ENCODE measurements around the gene KIF26A. TPM values are rescaled to one million over a fixed set of nuclear protein-coding genes. Genes with fewer than 3 reads are reported as not detected.

KIF26A gene
- total RNA-seq, 1 donor from 2014 or later, result 5.9 TPM

- H3K27ac Mint-ChIP-seq (ENCODE audit: unreplicated experiment), result no peak overlapping the region
- peaks cover 3% of the 10 kb centered on the region for H3K4me1 Mint-ChIP-seq (ENCODE audit: low read depth, unreplicated experiment)
- no peak overlapping the region for H3K4me3 Mint-ChIP-seq (ENCODE audit: unreplicated experiment)
Measured at GRCh38 chr14:104194716-104195115, 56.3 kb downstream of the KIF26A start.

DNA sequence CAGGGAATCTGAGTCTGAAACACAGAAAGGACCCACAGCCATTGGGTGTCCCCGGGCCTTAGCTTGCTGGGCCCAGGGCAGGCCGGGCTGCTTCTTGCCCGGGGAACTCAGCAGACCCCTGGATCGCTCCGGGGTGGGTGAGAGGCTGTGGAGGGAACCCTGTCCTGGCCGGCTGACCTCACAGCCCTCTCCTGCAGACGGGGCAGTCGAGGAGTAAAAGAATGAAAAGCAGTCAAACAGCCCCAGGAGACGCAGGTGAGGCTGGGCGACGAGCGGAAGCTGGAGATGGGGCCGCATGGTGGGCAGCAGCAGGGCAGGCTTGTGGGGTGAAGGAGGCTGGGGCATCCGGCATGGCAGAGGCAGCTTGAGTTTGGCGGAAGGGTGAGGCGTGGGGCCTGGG, 57.0 kb downstream of the KIF26A start:
- Mint-ChIP-seq H3K4me3 (ENCODE audit: unreplicated experiment) (no peak overlapping the region), H3K27ac (ENCODE audit: unreplicated experiment) (no peak overlapping the region), H3K36me3 (ENCODE audit: unreplicated experiment) (no peaks in the 10 kb centered on the region), H3K9me3 (ENCODE audit: unreplicated experiment) (no peaks in the 10 kb centered on the region), H3K27me3 (ENCODE audit: unreplicated experiment) (peaks cover 11% of the 10 kb centered on the region), H3K4me1 (ENCODE audit: low read depth, unreplicated experiment) (peaks cover 5% of the 10 kb centered on the region)
- no peak for DNase-seq
- TF ChIP-seq, protein P1, sequence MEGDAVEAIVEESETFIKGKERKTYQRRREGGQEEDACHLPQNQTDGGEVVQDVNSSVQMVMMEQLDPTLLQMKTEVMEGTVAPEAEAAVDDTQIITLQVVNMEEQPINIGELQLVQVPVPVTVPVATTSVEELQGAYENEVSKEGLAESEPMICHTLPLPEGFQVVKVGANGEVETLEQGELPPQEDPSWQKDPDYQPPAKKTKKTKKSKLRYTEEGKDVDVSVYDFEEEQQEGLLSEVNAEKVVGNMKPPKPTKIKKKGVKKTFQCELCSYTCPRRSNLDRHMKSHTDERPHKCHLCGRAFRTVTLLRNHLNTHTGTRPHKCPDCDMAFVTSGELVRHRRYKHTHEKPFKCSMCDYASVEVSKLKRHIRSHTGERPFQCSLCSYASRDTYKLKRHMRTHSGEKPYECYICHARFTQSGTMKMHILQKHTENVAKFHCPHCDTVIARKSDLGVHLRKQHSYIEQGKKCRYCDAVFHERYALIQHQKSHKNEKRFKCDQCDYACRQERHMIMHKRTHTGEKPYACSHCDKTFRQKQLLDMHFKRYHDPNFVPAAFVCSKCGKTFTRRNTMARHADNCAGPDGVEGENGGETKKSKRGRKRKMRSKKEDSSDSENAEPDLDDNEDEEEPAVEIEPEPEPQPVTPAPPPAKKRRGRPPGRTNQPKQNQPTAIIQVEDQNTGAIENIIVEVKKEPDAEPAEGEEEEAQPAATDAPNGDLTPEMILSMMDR (IDR thresholded peaks at IDR 0.05; ENCODE audit: partially characterized antibody, unreplicated experiment), result no peak

More at GRCh38 chr14:104194716-104195115, 56.3 kb downstream of the KIF26A start:
- TF ChIP-seq, protein P1 (IDR thresholded peaks at IDR 0.05; ENCODE audit: partially characterized antibody, unreplicated experiment), result no peak
- H3K27me3 Mint-ChIP-seq (ENCODE audit: unreplicated experiment), result peaks cover 11% of the 10 kb centered on the region
- H3K9me3 Mint-ChIP-seq (ENCODE audit: unreplicated experiment), result no peaks in the 10 kb centered on the region
- no peaks in the 10 kb centered on the region for H3K36me3 Mint-ChIP-seq (ENCODE audit: unreplicated experiment)
- no peak for DNase-seq

GRCh38 chr14:104195878-104196277, 57.5 kb downstream of the KIF26A start:
- Mint-ChIP-seq H3K27me3 (ENCODE audit: unreplicated experiment) (peaks cover 11% of the 10 kb centered on the region), H3K27ac (ENCODE audit: unreplicated experiment) (no peak overlapping the region), H3K9me3 (ENCODE audit: unreplicated experiment) (no peaks in the 10 kb centered on the region), H3K36me3 (ENCODE audit: unreplicated experiment) (no peaks in the 10 kb centered on the region), H3K4me3 (ENCODE audit: unreplicated experiment) (no peak overlapping the region), H3K4me1 (ENCODE audit: low read depth, unreplicated experiment) (peaks cover 5% of the 10 kb centered on the region)
- no peak for DNase-seq
- TF ChIP-seq, protein P1 (IDR thresholded peaks at IDR 0.05; ENCODE audit: partially characterized antibody, unreplicated experiment), result no peak

- H3K36me3 Mint-ChIP-seq (ENCODE audit: unreplicated experiment), result no peaks in the 10 kb centered on the region
- no peaks in the 10 kb centered on the region for H3K9me3 Mint-ChIP-seq (ENCODE audit: unreplicated experiment)
- no peak overlapping the region for H3K4me3 Mint-ChIP-seq (ENCODE audit: unreplicated experiment)
- no peak overlapping the region for H3K27ac Mint-ChIP-seq (ENCODE audit: unreplicated experiment)
- H3K4me1 Mint-ChIP-seq (ENCODE audit: low read depth, unreplicated experiment), result peaks cover 5% of the 10 kb centered on the region
- TF ChIP-seq, protein P1 (IDR thresholded peaks at IDR 0.05; ENCODE audit: partially characterized antibody, unreplicated experiment), result no peak
- H3K27me3 Mint-ChIP-seq (ENCODE audit: unreplicated experiment), result peaks cover 10% of the 10 kb centered on the region
- DNase-seq, result no peak
Measured at GRCh38 chr14:104196461-104197140, 58.2 kb downstream of the KIF26A start.

DNA sequence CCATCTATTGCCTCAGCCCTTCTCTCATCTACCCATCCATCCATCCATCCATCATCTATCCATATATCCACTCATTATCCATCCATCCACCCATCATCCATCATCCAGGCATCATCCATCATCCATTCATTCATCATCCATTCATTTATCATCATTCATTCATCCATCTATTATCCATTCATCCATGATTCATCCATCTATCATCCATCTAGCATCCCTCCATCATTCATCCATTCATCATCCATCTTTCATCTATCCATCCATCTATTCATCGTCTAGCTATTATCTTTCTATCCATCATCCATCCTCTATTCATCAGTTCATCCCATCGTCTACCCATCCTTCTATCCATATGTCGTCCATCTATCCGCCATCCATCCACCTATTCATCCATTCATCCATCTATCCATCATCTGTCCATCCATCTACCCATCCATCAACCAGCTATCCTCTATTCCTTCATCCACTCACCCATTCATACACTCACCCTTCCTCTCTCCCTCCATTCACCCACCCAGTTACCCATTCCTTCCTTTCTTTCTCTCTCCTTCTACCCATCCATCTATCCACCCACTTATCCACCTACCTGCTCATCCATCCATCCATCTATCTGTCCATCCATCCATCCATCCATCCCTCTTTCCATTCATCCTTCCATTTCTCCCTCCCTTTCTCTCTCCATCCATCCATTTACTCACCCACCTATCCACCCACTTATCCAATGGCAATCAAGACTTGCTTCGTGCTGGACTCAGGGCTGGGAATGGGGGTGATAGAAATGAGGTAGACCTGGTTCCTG, 59.3 kb downstream of the KIF26A start:
- peaks cover 9% of the 10 kb centered on the region for H3K27me3 Mint-ChIP-seq (ENCODE audit: unreplicated experiment)
- H3K4me1 Mint-ChIP-seq (ENCODE audit: low read depth, unreplicated experiment), result peaks cover 5% of the 10 kb centered on the region

More for the DNA sequence above, 59.3 kb downstream of the KIF26A start:
- Mint-ChIP-seq H3K4me3 (ENCODE audit: unreplicated experiment) (no peak overlapping the region), H3K36me3 (ENCODE audit: unreplicated experiment) (no peaks in the 10 kb centered on the region), H3K27ac (ENCODE audit: unreplicated experiment) (no peak overlapping the region), H3K9me3 (ENCODE audit: unreplicated experiment) (no peaks in the 10 kb centered on the region)
- no peak for DNase-seq
- TF ChIP-seq, protein P1 (IDR thresholded peaks at IDR 0.05; ENCODE audit: partially characterized antibody, unreplicated experiment), result no peak

Data from glutamatergic neuron (in vitro differentiated cells).